HL-60 (cell line): ENCODE measurements around the gene JAG1.

Experiments used
- CTCF ChIP-seq: IDR thresholded peaks from one replicate; pipeline ENCODE4 v1.5.1; 2011; ENCODE audit warnings: low read length, control low read depth, inconsistent platforms; ENCODE audit not compliant: insufficient read depth
- POLR2AphosphoS5 ChIP-seq: IDR thresholded peaks from 2 replicates; pipeline ENCODE4 v1.6.1; 2012; ENCODE audit warnings: low read depth
- REST ChIP-seq: IDR thresholded peaks from 2 replicates; pipeline ENCODE4 v1.6.1; 2012; ENCODE audit warnings: low read depth; ENCODE audit not compliant: insufficient replicate concordance
- SPI1 ChIP-seq: IDR thresholded peaks from 2 replicates; pipeline ENCODE4 v1.6.1; 2012; ENCODE audit warnings: low read depth, mild to moderate bottlenecking, borderline replicate concordance

GRCh38 chr20:10706460-10706811, 32.6 kb upstream of the JAG1 start:
- TF ChIP-seq CTCF (no peak), POLR2AphosphoS5 (no peak), SPI1 (no peak), REST (no peak)
